Cerebellar nuclear complex (tissue), 1 donor: ENCODE measurements around the gene PPP1CA.

Experiments
- DNase-seq, 2 experiments: peaks; one replicate each; lab custom pipeline; 2025; lab: John Stamatoyannopoulos, UW

Gene PPP1CA

DNA sequence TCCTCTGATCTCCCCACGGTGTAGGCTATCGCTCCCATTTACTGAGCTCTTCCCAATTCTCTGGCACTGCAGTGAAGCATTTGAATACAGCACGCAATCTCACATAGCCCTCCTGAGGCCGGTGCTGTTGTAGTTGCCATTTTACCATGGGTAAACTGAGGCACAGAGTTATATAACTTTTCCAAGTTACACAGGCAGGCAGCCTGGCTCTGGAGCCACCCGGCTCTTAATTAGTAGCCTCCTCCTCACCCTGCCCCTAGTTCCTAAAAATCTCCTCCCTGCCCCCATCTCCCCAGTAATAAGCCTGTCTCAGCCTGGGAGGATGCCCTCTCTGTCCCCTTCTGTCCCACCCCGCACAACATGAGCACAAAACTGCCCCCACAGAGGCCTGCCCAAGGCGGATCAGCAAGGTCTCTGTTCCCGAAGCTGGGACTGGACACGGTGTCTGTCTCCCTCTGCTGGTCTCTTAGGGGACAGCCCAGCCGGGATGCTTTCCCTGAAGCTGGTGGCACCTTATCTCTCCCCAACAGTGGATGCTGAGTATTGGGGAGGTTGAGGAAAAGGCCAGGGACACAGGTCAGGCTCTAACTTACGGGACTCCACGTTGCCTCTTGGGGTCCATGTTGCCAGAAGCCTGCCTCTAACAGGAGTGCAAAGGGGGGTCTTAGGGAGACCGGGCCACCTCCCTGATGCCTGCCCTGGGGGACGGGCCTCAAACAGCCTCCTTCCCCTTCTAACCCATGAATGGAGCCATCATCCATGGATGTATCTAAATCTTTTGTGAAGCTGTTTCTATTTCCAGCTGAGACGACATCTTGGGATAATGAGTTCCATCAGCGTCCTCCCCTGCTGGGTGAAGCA lies 19.2 kb downstream of the PPP1CA start:
- peak; percentile 22 to 26 for DNase-seq

DNA sequence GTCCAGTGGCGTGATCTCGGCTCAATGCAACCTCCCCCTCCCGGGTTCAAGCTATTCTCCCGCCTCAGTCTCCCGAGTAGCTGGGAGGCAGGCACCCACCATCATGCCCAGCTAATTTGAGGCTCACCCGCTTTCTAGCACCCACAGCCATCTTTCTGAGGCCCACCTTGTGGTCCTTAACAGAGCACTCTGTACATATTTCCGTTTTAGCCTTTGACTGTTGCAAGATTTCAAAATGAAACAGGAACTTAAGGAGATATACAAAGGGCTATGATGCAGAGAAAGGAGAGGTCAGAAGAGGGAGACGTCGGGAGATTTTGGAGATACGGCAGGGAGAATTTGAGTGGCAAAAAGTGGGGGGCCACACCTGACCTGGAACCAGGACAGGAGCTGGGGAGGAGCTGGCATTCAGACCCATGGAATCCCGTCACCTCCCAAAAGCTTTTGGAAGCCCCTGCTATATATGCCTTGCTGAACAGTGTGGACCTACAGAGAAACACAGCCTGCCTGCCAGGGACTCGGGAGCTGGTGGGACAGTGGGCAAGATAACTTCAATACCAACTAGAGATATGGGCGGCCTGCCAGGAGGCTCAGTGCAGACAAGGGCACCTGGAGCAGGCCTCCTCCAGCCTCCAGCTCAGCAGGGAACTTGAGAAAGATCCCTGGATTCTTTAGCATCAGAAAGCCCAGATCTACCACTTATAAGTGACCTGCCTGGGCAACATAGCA lies 20.2 kb downstream of the PPP1CA start:
- DNase-seq, result no peak

DNA sequence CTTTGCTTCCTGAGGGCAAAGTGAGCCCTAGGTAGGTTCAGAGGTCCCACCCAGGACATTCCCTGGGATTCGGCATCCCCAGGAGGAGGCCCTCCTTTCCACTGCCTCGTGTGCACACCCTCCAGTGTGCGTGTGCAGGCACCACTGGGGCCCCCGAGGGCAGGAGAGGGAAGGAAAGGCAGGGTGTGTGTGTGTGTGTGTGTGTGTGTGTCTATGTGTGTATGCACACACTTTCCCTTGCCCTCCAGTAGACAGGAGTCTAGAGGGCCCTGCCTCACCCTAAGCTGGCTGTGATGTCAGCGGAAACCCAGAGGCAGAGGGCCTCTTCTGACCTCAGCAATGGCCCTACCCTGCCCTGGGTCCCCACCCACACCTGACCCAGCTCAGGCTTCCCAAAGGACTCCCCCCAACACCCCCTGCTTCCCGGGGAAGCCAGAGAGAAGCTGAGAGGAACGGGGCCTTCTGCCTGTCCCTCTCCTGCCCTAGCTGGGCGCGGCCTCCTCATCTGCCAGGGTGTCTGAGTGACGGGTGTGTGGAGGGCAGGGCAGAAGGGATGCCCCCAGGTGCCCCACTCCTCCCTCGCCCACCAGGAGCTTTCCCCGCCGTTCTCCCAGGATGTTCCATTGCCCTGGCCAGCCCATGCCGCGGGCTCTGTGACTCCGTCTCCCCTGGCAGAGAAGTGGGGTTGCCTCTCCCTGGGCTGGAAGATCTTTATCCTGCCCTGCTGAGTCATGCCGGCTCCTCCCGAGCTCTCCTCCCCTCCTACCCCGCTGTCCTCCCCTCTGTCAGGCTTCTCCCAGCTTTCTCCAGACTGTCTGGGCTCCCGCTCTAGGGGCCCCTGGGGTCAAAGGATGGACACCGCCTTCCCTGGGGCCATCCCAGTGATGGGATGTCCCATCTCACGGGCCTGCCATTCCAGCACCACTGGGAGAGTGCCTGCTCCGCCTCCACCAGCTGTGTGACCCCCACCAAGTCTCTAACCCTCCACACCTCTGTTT lies 22.3 kb downstream of the PPP1CA start:
- DNase-seq, result no peak

DNA sequence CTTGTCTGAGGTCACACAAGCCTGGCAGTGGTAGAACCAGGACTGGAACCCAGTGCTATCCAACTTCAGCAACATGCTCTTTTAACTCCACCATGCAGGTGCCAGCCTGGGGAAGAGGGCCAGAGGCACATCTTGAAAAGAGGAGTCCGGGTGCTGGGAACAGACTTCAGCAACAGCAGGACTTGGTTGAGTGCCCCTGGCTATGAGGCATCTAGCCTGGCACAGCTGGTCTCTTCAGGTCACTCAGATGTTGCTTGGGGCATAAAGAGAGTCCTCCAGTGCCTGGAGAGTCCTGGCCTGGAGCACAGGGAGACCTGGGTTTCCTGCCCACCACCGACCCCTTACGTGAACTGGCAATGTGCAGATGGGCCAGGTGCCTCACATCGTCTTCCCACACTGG lies 23.1 kb downstream of the PPP1CA start:
- DNase-seq, result no peak

DNA sequence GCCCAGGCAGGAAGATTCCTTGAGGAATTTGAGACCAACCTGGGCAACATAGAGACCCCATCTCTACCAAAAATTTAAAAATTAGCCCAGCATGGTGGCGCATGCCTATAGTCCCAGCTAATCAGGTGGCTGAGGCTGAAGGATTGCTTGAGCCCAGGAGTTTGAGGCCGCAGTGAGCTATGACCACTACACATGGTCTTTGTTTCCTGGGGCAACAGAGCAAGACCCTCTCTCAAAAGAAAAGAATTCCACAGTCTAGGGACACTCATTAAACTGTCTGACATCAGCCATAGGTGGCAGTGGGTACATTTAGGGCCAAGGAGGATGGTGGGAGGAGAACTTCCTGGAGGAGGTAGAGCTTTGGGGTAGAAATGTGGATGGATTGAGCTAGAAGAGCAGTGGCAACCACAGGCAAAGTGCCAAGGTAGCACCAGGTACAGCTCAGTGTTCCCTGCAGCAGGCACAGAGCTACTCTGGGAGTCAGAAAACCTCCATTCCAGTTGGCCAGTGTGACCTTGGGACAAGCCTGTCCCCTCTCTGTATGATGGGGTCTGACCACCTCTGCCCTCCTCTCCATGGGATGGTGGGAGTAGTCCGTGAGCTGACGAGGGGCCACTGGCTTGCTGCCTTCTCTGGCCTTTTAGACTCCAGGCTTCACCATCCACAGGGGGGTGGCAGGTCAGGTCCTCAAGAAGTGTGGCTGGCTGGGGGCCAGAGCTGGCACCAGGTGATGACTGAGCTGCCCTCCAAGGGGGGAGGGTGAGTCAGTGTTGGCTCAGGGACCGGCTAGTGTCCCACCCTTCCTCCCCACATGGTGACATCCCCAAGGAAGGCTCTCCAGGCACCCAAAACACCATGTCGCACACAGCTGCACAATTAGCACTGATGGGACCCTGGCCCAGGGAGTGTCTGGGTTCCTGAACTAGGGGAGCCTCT lies 24.5 kb downstream of the PPP1CA start:
- no peak for DNase-seq

DNA sequence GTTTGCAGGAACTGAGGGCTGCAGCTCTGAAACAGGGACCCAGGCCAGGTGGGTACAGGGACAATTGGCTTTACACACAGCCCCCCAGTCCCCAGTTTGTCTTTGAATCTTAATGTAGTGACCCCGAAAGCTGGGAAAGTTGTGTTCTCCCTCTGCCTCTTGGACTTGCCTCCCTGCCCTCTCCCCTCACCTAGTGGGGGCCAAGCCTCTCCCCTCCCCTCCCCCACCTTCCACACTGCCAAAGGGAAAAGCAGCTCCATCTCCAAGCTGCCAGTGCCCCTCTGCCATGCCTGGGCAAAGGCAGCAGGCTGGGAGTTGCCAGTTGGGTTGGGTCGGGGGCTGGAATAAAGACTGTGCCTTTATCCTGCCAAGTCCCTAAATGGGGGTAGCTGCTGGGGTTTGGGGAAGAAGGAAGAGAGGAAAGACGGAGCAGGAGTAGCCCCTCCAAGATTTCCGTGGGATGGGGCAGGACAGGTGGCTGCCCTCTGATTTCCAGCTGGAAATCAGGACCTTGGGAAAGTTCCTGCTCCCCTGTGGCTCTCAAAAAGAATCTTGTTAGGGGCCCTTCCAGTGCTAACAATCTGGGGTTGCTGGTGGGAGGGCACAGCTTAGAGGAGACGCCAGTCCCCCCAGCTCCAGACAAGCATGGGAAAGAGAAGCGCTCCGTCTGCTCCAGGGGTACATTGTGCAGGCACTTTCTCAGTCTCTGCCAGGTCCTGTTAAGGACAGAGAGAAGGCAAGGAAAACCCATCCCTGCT lies 25.4 kb downstream of the PPP1CA start:
- DNase-seq, result no peak

DNA sequence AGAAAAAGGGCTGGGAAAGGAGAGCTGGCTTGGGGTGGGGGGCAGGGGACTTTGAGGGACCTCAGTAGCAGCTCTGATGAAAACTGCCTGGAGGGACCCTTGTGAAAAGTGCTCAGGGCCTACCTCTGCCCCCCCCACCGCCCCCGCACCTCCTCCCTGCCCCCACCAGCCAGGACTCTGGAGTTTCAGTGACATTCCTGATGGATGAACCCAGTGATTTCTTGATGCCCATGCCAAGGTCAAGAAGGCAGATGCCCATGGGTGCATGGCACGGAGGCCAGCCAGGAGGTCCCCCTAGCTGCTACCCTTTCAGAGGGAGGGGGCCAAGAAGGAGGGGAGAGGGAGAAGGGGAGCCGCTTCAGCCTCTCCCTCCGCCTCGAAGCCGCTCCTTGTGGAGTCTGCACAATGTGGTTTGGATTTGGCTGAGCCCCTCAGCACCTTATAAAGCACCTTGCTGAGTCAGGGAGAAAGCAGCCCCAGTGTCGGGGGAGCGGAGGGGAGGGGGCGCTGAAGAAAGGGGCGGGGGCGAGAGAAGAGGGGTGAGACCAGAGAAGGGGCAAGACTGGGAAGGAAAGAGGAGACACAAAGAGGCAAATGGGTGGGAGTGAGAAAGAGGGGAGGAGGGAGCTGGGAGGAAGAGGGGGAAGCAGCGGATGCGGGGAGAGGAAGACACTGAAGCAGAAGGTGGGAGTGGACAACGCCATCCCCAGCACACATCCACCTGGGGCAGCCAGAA lies 26.2 kb downstream of the PPP1CA start:
- DNase-seq, result no peak

DNA sequence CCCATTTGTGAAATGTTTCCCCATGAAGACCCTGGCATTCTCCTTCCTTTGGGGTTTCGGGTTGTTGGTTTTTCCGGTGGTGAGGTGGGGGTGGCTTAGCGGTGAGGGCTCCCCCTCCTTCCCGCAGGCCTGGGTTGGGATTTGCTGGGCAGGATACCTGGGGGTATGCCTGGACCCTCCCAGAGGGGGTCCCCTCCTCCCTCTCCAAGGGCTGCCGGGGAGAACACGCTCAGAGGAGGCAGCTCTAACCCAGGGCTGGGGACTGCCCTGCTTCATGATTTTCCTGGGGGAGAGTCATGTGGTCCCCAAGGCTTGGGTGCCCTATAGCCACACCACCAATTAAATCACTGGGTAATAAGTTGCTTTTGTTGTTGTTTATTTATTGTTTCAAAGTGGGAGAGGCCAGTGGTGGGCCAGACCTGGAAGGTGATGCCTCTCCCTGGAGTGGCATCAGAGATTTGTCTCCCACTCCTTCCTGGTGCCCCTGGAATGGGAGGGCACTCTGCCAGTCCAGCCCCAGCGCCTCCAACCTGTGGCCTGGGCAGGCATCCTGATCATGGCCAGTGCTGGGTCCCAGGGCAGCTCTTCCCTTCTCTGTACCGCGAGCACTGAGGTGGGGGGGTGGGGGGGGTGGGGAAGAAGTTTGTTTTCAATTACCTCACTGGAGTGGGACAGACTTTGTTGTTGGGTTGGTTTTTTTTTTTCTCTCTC lies 26.9 kb downstream of the PPP1CA start:
- DNase-seq, result no peak

DNA sequence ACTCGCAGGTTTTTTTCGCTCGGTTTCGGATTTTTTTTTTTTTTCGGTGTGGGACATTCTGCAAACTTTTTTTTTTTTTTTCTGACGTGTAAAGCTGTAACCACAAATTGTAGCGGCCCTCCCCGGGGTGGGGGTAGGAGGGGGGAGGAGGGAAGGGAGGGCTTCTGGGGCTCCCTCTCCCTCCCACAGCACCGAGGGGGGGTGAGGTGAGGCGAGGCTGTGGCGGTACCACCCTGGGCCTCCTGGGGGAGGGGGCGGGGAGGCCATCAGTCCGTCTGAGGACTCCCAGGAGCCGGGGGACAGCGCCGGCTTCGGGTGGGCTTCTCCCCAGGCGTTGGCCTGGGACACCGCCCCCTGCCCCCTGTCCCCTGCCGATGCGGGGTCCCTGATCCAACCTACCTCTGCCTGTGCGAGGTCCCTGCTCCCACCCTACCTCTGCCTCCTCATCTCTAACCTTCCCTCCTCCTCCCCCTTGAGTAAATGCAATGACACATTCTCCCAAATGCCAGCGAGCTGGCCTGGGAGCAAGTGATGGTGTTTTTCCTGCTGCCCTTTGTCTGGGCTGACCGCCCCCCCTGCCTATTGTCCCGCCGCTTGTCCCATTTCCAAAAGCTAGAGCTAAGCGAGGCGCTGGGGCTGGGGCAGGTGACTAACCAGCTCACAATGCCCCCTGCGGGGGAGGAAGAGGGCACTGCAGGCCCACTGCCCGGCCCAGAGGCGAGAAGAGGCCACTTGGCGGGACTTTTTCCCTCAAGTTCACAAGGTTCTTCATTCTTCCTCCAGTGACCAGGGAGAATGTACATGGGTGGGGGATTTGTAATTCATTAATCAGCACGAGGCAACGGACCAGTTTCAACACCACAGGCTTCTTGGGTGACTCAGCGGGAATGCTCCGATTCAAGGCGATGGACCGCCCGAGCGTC lies 27.7 kb downstream of the PPP1CA start:
- no peak for DNase-seq

DNA sequence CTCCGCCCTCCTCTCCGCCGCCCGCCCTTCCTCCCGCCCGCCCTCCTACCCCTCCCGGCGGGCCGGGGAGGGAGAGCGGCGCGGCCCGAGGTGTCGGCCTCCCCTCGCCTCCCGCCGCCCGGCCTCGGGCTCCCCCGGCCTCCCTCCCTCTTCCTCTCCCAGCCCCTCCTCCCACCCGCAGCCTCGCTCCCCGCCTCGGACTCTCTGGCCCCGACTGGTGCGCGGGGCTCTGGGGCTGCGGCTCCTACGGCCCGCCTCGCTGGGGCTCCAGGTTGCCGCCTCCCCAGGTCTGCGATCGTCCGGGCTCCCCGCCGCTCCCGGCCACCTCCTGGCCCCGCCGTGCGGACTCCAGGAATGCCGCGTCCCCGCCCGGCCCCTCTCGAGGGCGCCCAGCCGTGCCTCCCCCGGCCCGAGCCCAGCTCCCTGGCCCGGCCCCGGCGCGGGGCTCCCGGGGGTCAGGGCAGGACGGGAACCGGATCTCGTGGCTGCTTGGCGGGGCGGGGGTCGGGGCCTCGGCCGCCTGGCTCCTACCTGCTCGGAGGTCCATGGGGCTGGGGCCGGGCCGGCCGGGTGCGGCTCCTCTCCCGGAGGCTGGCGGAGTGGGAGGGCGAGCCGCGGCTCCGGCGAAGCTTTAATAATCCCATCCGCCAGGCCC lies 28.5 kb downstream of the PPP1CA start, which contains the start of gene CLCF1:
Gene CLCF1, minus strand, starts transcription at position 606 of the 655 bp plus-strand sequence. Its CDS starts 59 bp downstream, at position 547.
- DNase-seq, result no peak

DNA sequence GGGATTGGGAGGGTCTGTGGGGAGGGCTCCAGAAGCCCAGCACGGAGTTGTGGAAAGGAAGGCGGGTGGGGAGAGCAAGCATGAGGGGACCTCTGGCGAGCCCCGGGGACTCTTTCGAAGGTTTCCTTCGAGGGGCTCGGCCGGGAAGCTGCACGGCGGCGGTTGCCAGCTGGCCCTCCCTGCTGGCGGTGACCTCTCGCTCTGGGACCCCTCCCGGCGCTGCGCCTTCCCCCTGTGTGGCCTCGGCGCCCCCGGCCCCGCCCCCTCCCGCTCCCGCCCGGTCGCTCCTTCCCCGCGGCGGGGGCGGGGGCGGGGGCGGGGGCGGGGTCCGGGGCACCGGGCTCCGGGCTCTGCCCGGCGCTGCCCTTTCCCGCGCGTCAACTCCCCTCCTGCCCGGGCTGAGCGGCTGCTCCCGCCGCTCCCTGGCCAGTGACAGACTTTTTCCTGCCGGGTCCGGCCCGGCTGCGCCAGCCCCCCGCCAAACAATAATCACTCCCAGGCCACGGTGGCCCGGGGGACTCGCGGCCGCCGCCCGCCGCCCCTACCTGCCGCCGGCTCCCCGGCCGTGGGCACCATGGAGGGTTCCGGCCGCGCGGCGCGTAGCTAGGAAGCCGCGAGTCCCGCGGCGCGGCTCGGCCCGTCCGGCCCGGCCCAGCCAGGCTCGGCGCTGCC lies 29.2 kb downstream of the PPP1CA start:
- DNase-seq, result no peak

DNA sequence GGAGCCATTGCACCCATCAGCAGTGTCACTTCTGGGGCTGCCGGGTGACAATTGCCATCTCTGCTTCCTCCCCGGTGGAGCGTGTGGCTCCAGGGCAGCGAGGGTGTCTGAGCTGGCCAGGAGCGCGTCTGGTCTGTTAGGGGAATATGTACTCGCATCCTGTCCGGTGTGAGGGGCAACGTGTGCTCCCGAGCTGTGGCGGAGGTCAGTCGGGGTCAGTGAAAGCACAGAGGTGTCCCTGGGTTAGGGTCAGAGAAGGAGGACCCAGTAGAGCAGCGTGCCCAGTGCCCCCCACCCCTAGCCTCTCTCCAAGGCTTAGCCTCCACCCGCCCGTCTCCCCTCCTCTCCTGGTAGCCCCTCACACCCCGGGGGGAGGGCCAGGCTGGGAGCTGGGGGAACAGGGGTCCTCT lies 29.7 kb downstream of the PPP1CA start:
- DNase-seq, result no peak

DNA sequence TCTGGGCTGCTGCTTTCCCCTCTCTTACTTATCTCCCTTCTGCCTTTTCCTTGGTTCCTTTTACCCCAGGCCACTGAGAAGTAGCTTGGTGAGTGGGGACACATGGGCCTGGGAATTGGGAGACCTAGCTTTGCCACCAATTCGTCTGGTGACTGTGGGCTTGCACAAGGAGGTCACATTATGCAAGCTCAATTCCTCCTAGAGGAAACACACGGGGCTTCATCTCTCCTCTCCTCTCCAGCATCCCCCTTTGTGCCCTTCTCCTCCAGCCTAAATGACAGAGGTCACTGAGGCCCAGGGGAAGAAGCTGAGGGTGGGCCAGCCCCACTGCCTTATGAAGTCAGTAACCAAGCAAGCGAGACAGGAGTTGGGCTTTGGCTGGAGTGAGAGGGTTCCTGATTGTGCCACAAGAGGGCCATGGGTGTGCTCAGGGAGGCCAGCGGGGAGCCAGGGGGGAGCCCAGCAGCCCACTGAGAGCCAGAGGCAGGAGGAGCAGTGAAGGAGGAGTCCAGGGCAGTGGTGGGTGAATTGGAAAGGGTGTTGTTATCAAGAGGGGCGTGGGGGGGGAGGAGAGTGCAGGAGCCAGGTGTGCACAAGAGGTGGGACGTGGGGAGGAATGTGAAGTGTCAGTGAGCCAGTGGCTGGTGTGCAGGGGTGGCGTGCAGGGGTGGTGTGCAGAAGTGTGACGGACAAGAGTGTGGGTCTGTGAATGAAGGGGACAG lies 30.3 kb downstream of the PPP1CA start:
- DNase-seq, result no peak

DNA sequence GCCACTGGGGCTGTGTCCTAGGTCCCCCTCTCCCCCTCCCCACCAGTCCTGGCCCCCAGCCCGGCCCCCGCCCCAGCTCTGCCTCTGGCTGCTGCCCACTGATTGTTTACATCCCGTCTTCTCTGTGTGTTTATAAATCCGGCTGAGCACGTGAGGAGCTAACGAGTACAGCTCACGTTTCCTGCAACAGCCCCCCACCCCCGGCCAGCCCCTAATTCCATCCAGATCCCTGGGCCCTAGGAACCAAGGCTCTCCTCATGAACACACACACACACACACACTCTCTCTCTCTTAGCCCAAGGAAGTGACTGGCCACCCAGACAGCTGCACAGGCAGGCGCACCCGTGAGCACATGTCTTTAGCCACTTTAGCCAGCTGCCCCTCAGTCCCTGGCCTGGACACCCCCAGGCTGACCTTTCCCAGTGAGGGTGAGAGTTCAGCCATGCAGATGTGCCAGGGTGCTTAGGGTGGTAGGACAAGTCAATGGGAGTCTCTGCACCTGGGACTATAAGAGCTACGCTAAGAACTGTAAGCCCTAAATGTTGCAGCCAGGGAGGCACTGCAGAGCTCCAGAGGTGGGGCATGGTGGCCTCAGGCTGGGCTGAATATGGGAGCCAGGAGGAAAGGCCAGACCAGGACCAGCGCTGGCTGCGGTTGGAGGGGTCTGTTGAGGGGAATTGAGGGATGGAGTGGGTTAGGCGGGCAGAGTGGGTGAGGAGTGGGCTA lies 31.1 kb downstream of the PPP1CA start:
- DNase-seq, result no peak

DNA sequence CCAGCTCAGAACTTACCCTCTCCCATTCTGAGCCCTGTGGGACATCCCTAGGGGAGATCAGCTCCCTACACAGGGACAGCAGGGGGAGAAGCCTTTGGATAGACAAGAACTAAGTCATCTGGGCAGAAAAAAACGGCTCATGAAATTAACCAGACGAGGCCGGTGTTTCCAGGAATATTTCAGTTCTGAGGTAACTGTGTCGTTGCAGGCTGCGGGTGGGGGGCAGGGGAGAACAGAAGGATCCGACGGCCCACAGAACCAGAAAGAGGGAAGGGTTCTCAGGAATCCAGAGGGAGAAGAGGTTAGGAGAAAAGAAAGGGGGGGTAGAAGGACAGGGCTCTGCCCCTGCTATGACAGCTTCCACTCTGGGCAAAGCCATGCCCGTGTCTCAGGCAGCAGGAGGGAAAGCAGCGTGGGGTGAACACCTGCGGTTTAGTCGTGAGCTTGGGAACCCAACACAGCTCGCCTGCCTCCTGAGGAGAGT lies 31.8 kb downstream of the PPP1CA start:
- no peak for DNase-seq
